Skeletal muscle tissue (tissue), 2 donors: Measurements from ENCODE around the gene CAMK2N2. TPM values are rescaled to one million over a fixed set of nuclear protein-coding genes. Genes with fewer than 3 reads are reported as not detected.

ENCODE experiments used
- small RNA-seq: library from RNA; depleted of rRNA; stranded (forward); fragments of <200 nt; gene quantifications from one replicate; pipeline ENCODE3, GENCODE V24; 2014
- total RNA-seq: library from RNA; depleted of rRNA; stranded (reverse); fragments of >200 nt; gene quantifications from one replicate; pipeline ENCODE4 v1.2.3, GENCODE V29; 2014

Gene CAMK2N2
- total RNA-seq, 1 donor from 2014 or later = not detected

Small RNAs within 50 kb of the gene (small RNA-seq; reads per million reads assigned to genes)
- gene MIR1224 = not detected

Other genes starting within 250 kb of the CAMK2N2 start
- 17.7 TPM for gene ABCC5, start 243.7 kb downstream of the CAMK2N2 start, total RNA-seq
- not detected for gene HTR3D, start 229.8 kb downstream of the CAMK2N2 start, total RNA-seq
- not detected for gene HTR3C, start 208.5 kb downstream of the CAMK2N2 start, total RNA-seq
- not detected for gene HTR3E, start 164.5 kb downstream of the CAMK2N2 start, total RNA-seq
- 38.1 TPM for gene EIF2B5, start 126.2 kb downstream of the CAMK2N2 start, total RNA-seq
- gene DVL3, start 106.2 kb downstream of the CAMK2N2 start, total RNA-seq = 23.5 TPM
- 168 TPM for gene AP2M1, start 86.7 kb downstream of the CAMK2N2 start, total RNA-seq
- 45.9 TPM for gene ABCF3, start 75.4 kb downstream of the CAMK2N2 start, total RNA-seq
- gene VWA5B2, start 32.0 kb downstream of the CAMK2N2 start, total RNA-seq = not detected
- 17.2 TPM for gene ALG3, start 12.6 kb downstream of the CAMK2N2 start, total RNA-seq
- gene EEF1AKMT4, start 11.9 kb downstream of the CAMK2N2 start, total RNA-seq = 2.1 TPM
- gene ECE2, start 14.5 kb upstream of the CAMK2N2 start, total RNA-seq = not detected
- gene PSMD2, start 37.7 kb upstream of the CAMK2N2 start, total RNA-seq = 259 TPM
- gene EIF4G1, start 53.1 kb upstream of the CAMK2N2 start, total RNA-seq = 162 TPM
- 9.4 TPM for gene FAM131A, start 76.0 kb upstream of the CAMK2N2 start, total RNA-seq
- gene CLCN2, start 100.1 kb upstream of the CAMK2N2 start, total RNA-seq = 2.6 TPM
- 44.4 TPM for gene POLR2H, start 100.2 kb upstream of the CAMK2N2 start, total RNA-seq
- under 0.01 TPM for gene THPO, start 116.7 kb upstream of the CAMK2N2 start, total RNA-seq
- gene CHRD, start 118.5 kb upstream of the CAMK2N2 start, total RNA-seq = 14.1 TPM